Iris pigment epithelial cell (primary cell): ENCODE measurements around the gene GSTA5.
"Not testable (repeated sequence)": the region's sequence is repeated elsewhere in the genome, so short reads cannot be mapped to it uniquely, and the experiment has no call there.

Source experiments
- DNase-seq: peaks from one replicate; pipeline ENCODE4 v3.0.0-alpha.2; 2011; ENCODE audit warnings: low read depth

The GSTA5 gene

GRCh38 chr6:52788478-52788877 lies 52.1 kb downstream of the GSTA5 start:
- DNase-seq = no peak

GRCh38 chr6:52787917-52788316 lies 52.7 kb downstream of the GSTA5 start:
- DNase-seq = no peak

GRCh38 chr6:52786249-52786956 lies 54.2 kb downstream of the GSTA5 start:
- DNase-seq = no peak

DNA sequence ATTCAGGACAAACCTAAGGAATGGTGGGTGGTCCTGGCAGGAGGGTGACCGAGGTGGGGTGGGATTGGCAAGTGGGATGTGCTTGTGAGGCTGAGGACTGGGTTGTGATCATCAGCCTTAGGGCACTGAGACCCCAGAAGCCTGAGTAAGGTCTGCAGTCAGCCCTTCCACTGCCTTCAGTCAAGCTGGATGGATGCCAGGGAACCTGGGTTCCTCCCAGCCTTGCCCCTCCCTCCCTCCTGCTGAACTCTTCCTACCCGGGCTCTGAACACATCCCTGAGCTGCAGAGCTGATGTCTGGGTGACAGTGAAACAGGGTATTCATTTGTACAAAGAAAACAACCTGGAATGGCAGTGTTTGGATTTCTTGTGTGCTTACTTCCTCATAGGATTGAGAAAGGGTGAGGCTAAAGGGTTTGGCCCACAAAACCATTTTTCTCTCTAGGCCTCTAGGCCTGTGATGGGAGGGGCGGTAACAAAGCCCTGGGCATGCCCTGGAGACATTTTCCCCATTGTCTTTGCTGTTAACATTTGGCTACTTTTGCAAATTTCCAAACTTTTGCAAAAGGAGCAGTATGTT lies 57.8 kb downstream of the GSTA5 start:
- not testable (repeated sequence) for DNase-seq

GRCh38 chr6:52782209-52782608 lies 58.4 kb downstream of the GSTA5 start:
- not testable (repeated sequence) for DNase-seq
